Astrocyte (in vitro differentiated cells and primary cell): Measurements from ENCODE around the gene SOX4. TPM values are rescaled to one million over a fixed set of nuclear protein-coding genes. Genes with fewer than 3 reads are reported as not detected.

Experiments used
- DNase-seq: peaks from one replicate; pipeline ENCODE4 v3.0.0-alpha.2; 2010; ENCODE audit warnings: low read depth
- FAIRE-seq: peaks from 2 replicates; lab custom pipeline; 2011; peaks lifted over from hg19 to GRCh38; lab: Jason Lieb, UNC
- H2AFZ ChIP-seq: 2 replicates; pipeline ENCODE4 v1.6.0; 2012; ENCODE audit warnings: low read depth, low read length, inconsistent platforms
- H3K27ac ChIP-seq: 2 replicates; pipeline ENCODE4 v1.5.1; 2011; ENCODE audit warnings: low read depth, low read length, inconsistent platforms
- H3K27me3 ChIP-seq: 2 replicates; pipeline ENCODE4 v1.6.0; 2011; ENCODE audit warnings: low read length, inconsistent platforms; ENCODE audit not compliant: insufficient read depth
- H3K36me3 ChIP-seq: 2 replicates; pipeline ENCODE4 v1.5.1; 2011; ENCODE audit warnings: low read length, inconsistent platforms; ENCODE audit not compliant: insufficient read depth
- H3K4me1 ChIP-seq: 2 replicates; pipeline ENCODE4 v1.5.1; 2011; ENCODE audit warnings: low read length, inconsistent platforms; ENCODE audit not compliant: insufficient read depth
- H3K4me2 ChIP-seq: 2 replicates; pipeline ENCODE4 v1.6.0; 2012; ENCODE audit warnings: low read length, inconsistent platforms
- H3K4me3 ChIP-seq: 2 replicates; pipeline ENCODE4 v1.5.1; 2011; ENCODE audit warnings: low read depth, mild to moderate bottlenecking, low read length, inconsistent platforms; ENCODE audit not compliant: insufficient read depth
- H3K79me2 ChIP-seq: 2 replicates; pipeline ENCODE4 v1.6.0; 2012; ENCODE audit warnings: mild to moderate bottlenecking, low read length, inconsistent platforms; ENCODE audit not compliant: insufficient read depth
- H3K9ac ChIP-seq: 2 replicates; pipeline ENCODE4 v1.6.0; 2012; ENCODE audit warnings: mild to moderate bottlenecking, low read length, inconsistent platforms
- H3K9me3 ChIP-seq: 2 replicates; pipeline ENCODE4 v1.5.1; 2012; ENCODE audit warnings: low read depth, mild to moderate bottlenecking, low read length, inconsistent platforms; ENCODE audit not compliant: insufficient read depth
- H4K20me1 ChIP-seq: 2 replicates; pipeline ENCODE4 v1.6.0; 2012; ENCODE audit warnings: low read length, inconsistent platforms; ENCODE audit not compliant: insufficient read depth
- H3K27ac Mint-ChIP-seq: one replicate; pipeline ENCODE4 v1.8.0; 2021; ENCODE audit warnings: mild to moderate bottlenecking, mixed read lengths; ENCODE audit not compliant: unreplicated experiment
- H3K27me3 Mint-ChIP-seq: one replicate; pipeline ENCODE4 v1.8.0; 2021; ENCODE audit warnings: low read depth, mixed read lengths; ENCODE audit not compliant: unreplicated experiment
- H3K36me3 Mint-ChIP-seq: one replicate; pipeline ENCODE4 v1.8.0; 2021; ENCODE audit warnings: low read depth, mixed read lengths; ENCODE audit not compliant: unreplicated experiment
- H3K4me1 Mint-ChIP-seq: one replicate; pipeline ENCODE4 v1.8.0; 2021; ENCODE audit warnings: low read depth, mixed read lengths; ENCODE audit not compliant: unreplicated experiment
- H3K4me3 Mint-ChIP-seq: one replicate; pipeline ENCODE4 v1.8.0; 2021; ENCODE audit warnings: mild to moderate bottlenecking, moderate library complexity, mixed read lengths; ENCODE audit not compliant: unreplicated experiment
- H3K9me3 Mint-ChIP-seq: one replicate; pipeline ENCODE4 v1.8.0; 2021; ENCODE audit warnings: mild to moderate bottlenecking, mixed read lengths; ENCODE audit not compliant: unreplicated experiment
- CTCF ChIP-seq: IDR thresholded peaks from 2 replicates; pipeline ENCODE4 v1.5.1; 2011; ENCODE audit warnings: low read depth, mild to moderate bottlenecking, inconsistent platforms, low read length, moderate library complexity; ENCODE audit not compliant: insufficient read depth
- EZH2 ChIP-seq: IDR thresholded peaks from 2 replicates; pipeline ENCODE4 v1.6.1; 2012; ENCODE audit warnings: mild to moderate bottlenecking, low read length, inconsistent platforms; ENCODE audit not compliant: insufficient read depth
- total RNA-seq: library from RNA; stranded (reverse); gene quantifications from 2 replicates; pipeline ENCODE4 v1.2.1, GENCODE V29; 2021

The SOX4 gene
- total RNA-seq, 1 donor from 2014 or later = 108 TPM

DNA sequence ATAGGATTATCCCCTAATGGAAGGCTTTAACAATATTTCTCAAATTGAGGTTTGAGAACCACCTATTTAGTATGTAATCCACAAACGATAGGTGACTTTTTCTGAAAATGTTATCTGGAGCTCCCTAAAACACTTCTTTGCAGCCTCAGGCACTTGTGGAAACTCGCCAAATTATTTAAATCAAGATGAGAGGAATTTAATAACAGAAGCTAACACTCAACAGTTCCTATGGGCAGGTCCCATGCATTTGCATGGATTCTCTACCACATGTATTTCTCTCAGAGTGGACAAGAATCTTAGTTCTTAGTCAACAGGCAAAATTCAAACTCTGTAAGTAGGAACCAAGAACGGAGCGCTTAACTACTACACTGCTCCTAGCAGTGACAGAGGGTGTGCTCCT lies 20.7 kb downstream of the SOX4 start:
- peaks cover 9% of the 10 kb centered on the region for H3K4me1 Mint-ChIP-seq
- no peaks in the 10 kb centered on the region for H3K36me3 Mint-ChIP-seq
- H3K4me3 ChIP-seq = no peak overlapping the region
- no peaks in the 10 kb centered on the region for H3K9me3 Mint-ChIP-seq
- H3K4me1 ChIP-seq = peaks cover 8% of the 10 kb centered on the region
- no peaks in the 10 kb centered on the region for H3K36me3 ChIP-seq
- H3K4me2 ChIP-seq = no peak overlapping the region
- no peak overlapping the region for H3K27ac ChIP-seq
- no peak overlapping the region for H2AFZ ChIP-seq
- FAIRE-seq (no peak), DNase-seq (no peak)
- no peak overlapping the region for H3K9ac ChIP-seq
- H3K27ac Mint-ChIP-seq = no peak overlapping the region
- H3K27me3 Mint-ChIP-seq = no peaks in the 10 kb centered on the region
- no peaks in the 10 kb centered on the region for H3K9me3 ChIP-seq
- H3K27me3 ChIP-seq = no peaks in the 10 kb centered on the region
- H3K79me2 ChIP-seq = no peaks in the 10 kb centered on the region
- TF ChIP-seq EZH2 = no peak
- TF ChIP-seq CTCF = no peak
- no peaks in the 10 kb centered on the region for H4K20me1 ChIP-seq
- H3K4me3 Mint-ChIP-seq = no peak overlapping the region

DNA sequence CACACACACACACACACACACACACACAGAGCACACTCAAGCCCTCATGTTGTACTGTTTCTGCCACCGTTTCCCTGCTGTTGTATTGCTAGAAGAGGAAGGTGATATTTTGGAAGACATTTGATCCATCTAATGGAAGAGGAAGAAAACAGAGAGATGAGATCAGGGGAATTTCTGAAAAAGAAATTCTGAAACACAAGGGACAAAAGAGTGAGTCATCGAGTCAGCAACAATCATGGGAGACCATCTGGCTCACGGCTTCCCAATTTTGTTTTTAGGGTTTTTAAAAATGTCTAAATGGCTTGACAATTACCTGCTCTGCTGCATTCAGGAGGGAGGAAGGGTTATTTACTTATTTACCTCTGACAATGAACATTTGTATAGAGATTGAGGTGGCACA lies 22.0 kb downstream of the SOX4 start:
- Histone ChIP-seq H3K27ac (peak overlapping the region; percentile 11), H3K4me1 (peaks cover 8% of the 10 kb centered on the region), H3K9ac (peak overlapping the region; percentile 28), H3K36me3 (no peaks in the 10 kb centered on the region), H3K4me2 (peak overlapping the region; percentile 52), H4K20me1 (no peaks in the 10 kb centered on the region), H2AFZ (peak overlapping the region; percentile 43), H3K4me3 (no peak overlapping the region), H3K27me3 (no peaks in the 10 kb centered on the region), H3K79me2 (no peaks in the 10 kb centered on the region), H3K9me3 (no peaks in the 10 kb centered on the region)
- no peak for FAIRE-seq
- H3K36me3 Mint-ChIP-seq = no peaks in the 10 kb centered on the region
- H3K4me3 Mint-ChIP-seq = no peak overlapping the region
- DNase-seq = peak; percentile 49
- H3K4me1 Mint-ChIP-seq = peaks cover 9% of the 10 kb centered on the region
- no peak for TF ChIP-seq CTCF
- no peak for TF ChIP-seq EZH2
- no peaks in the 10 kb centered on the region for H3K9me3 Mint-ChIP-seq
- no peak overlapping the region for H3K27ac Mint-ChIP-seq
- H3K27me3 Mint-ChIP-seq = no peaks in the 10 kb centered on the region

DNA sequence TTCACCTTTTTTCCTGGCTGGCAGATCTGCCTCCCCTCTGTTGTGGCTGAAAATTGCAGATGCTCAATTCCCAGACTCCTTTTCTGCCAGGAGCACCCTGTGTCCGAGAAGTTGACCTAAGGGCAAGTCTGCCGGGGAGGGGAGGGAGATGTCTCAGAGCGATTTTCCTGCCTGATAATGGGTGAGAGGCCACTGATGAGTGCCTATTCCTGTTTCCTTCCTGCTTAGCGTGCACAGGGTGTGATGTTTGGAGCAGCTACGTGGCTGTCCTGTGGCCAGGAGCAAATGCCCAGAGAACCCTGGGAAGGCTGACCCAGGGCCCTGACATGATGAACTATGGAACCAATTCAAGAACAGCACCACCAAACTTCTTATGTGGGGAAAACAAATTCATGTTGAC lies 22.5 kb downstream of the SOX4 start:
- no peaks in the 10 kb centered on the region for H3K9me3 Mint-ChIP-seq
- peak overlapping the region; percentile 78 for H3K27ac Mint-ChIP-seq
- Histone ChIP-seq H3K79me2 (no peaks in the 10 kb centered on the region), H3K27me3 (no peaks in the 10 kb centered on the region), H2AFZ (peak overlapping the region; percentile 43), H3K4me1 (peaks cover 8% of the 10 kb centered on the region), H4K20me1 (no peaks in the 10 kb centered on the region), H3K36me3 (no peaks in the 10 kb centered on the region), H3K27ac (no peak overlapping the region), H3K4me2 (peak overlapping the region; percentile 52), H3K9ac (peak overlapping the region; percentile 28), H3K4me3 (no peak overlapping the region), H3K9me3 (no peaks in the 10 kb centered on the region)
- TF ChIP-seq EZH2 = no peak
- TF ChIP-seq CTCF = no peak
- H3K36me3 Mint-ChIP-seq = no peaks in the 10 kb centered on the region
- no peaks in the 10 kb centered on the region for H3K27me3 Mint-ChIP-seq
- FAIRE-seq (no peak), DNase-seq (no peak)
- no peak overlapping the region for H3K4me3 Mint-ChIP-seq
- peaks cover 9% of the 10 kb centered on the region for H3K4me1 Mint-ChIP-seq
